ENCODE data around the gene SETBP1.

DNA sequence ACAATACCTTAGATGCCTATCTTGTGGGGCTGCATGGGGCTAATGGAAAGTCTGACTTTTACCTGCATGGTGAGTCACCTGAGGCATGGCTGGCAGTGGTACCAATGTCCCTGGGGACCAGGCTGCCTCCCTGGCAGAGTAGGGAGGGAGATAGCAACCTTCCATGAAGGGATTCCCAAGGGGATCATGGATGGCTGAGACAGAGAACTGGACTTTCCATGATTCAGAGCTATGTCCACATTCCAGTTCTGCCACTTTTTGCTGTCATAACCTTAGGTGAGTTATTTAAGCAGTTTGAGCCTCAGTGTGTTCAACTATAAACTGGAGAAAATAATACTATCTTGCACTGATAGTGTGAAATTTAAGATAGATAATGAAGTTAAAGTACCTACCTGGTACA is 178.6 kb downstream of the SETBP1 start:
- TF ChIP-seq EZH2 (IDR thresholded peaks at IDR 0.05) (no peak), EZH2phosphoT487 (IDR thresholded peaks at IDR 0.05) (no peak)
- TF ChIP-seq, protein P1, sequence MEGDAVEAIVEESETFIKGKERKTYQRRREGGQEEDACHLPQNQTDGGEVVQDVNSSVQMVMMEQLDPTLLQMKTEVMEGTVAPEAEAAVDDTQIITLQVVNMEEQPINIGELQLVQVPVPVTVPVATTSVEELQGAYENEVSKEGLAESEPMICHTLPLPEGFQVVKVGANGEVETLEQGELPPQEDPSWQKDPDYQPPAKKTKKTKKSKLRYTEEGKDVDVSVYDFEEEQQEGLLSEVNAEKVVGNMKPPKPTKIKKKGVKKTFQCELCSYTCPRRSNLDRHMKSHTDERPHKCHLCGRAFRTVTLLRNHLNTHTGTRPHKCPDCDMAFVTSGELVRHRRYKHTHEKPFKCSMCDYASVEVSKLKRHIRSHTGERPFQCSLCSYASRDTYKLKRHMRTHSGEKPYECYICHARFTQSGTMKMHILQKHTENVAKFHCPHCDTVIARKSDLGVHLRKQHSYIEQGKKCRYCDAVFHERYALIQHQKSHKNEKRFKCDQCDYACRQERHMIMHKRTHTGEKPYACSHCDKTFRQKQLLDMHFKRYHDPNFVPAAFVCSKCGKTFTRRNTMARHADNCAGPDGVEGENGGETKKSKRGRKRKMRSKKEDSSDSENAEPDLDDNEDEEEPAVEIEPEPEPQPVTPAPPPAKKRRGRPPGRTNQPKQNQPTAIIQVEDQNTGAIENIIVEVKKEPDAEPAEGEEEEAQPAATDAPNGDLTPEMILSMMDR (IDR thresholded peaks at IDR 0.05), result no peak

Measured in neural progenitor cell (in vitro differentiated cells).